Measurements from ENCODE around the gene IL24. TPM values are rescaled to one million over a fixed set of nuclear protein-coding genes. Genes with fewer than 3 reads are reported as not detected.

Gene IL24
- total RNA-seq, 1 experiment from 2014 or later = not detected

DNA sequence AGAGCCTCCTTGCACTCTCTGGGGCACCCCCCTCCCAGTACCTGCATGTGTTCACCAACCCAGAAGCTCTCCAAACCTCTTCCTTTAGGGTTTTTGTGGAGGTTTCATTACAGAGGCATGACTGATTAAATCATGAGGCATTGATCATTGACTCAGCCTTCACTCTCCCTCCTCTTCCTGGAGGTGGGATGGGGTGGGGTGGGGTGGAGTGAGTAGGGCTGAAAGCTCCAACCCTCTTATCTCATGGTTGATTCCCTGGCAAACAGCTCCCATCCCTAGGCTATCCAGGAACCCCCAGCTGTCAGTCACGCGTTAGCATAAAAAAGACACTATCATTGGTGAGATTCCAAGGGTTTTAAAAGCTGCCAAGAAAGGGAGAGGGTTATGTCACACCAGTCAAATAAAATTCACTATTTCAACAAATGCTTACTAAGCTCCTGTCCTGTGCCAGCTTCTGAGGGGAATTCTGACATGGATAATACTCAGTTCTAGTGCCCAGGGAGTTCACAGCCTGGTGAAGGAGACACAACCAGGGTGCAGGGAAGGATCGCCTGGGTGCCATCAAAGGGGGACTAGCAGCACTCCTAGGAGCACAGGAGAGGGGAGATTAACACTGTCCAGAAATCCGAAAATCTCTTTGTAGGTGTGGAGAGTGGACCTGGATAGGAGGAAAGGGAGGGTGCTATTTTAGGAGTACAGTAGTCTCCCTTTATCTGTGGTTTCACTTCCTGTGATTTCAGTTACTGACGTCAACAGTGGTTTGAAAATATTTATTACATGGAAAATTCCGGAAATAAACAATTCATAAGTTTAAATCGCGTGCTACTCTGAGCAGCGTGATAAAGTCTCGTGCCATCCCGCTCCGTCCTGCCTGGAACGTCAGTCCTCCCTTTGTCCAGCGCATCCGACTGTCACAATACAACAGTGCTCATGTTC lies 6.8 kb upstream of the IL24 start:
- Histone ChIP-seq H3K4me3 (no peak overlapping the region), H3K27ac (no peak overlapping the region)

GRCh38 chr1:206891412-206891811 lies 5.8 kb upstream of the IL24 start:
- peaks cover 5% of the 10 kb centered on the region; the same call in 1 of the 2 replicates for H3K4me1 ChIP-seq
- H3K27me3 ChIP-seq = peaks cover 6% of the 10 kb centered on the region; the same call in 1 of the 2 replicates
- H3K4me3 ChIP-seq = no peak overlapping the region
- no peak overlapping the region for H3K27ac ChIP-seq
- H3K36me3 ChIP-seq = no peaks in the 10 kb centered on the region
- H3K9me3 ChIP-seq (replicated peaks) = no peaks in the 10 kb centered on the region
- no peak for DNase-seq

More for the DNA sequence above, 6.8 kb upstream of the IL24 start:
- peaks cover 6% of the 10 kb centered on the region; the same call in 1 of the 2 replicates for H3K27me3 ChIP-seq
- no peak for DNase-seq
- no peaks in the 10 kb centered on the region for H3K9me3 ChIP-seq (replicated peaks)
- H3K36me3 ChIP-seq = no peaks in the 10 kb centered on the region
- no peaks in the 10 kb centered on the region for H3K4me1 ChIP-seq

GRCh38 chr1:206892351-206892984 lies 4.8 kb upstream of the IL24 start:
- Histone ChIP-seq H3K4me1 (peaks cover 5% of the 10 kb centered on the region; the same call in 1 of the 2 replicates), H3K27ac (no peak overlapping the region), H3K9me3 (replicated peaks) (no peaks in the 10 kb centered on the region), H3K27me3 (peaks cover 6% of the 10 kb centered on the region; the same call in 1 of the 2 replicates), H3K4me3 (no peak overlapping the region), H3K36me3 (no peaks in the 10 kb centered on the region)
- DNase-seq = no peak

- DNase-seq = no peak
- Histone ChIP-seq H3K4me1 (peaks cover 7% of the 10 kb centered on the region; the same call in 1 of the 2 replicates), H3K9me3 (replicated peaks) (no peaks in the 10 kb centered on the region), H3K4me3 (no peak overlapping the region), H3K27me3 (peaks cover 6% of the 10 kb centered on the region; the same call in 1 of the 2 replicates), H3K27ac (no peak overlapping the region), H3K36me3 (no peaks in the 10 kb centered on the region)
Measured at GRCh38 chr1:206893380-206893779, 3.9 kb upstream of the IL24 start.

DNA sequence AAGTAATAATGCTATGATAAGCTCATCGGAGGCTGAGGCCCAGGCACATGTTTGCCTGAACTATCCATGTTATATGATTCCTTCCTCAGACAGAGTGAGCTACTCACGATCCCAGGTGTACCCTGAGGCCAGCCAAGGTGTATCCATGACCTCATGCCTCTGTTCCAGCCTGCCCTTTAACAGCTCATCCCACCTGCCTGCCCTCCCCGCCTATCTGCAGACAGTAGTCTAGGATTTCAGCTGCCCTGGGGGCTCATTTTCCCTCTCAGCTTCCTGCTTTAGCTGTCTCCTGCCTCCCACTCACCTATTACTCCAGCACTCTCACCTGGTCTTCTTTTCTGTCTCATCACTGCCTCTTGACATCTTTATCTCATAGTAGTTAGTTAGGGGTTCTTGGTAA lies 1.9 kb upstream of the IL24 start:
- H3K27me3 ChIP-seq = peaks cover 6% of the 10 kb centered on the region; the same call in 1 of the 2 replicates
- no peaks in the 10 kb centered on the region for H3K9me3 ChIP-seq (replicated peaks)
- no peak overlapping the region for H3K4me3 ChIP-seq
- DNase-seq = no peak
- peaks cover 11% of the 10 kb centered on the region; the same call in 1 of the 2 replicates for H3K4me1 ChIP-seq
- H3K36me3 ChIP-seq = no peaks in the 10 kb centered on the region
- H3K27ac ChIP-seq = no peak overlapping the region

DNA sequence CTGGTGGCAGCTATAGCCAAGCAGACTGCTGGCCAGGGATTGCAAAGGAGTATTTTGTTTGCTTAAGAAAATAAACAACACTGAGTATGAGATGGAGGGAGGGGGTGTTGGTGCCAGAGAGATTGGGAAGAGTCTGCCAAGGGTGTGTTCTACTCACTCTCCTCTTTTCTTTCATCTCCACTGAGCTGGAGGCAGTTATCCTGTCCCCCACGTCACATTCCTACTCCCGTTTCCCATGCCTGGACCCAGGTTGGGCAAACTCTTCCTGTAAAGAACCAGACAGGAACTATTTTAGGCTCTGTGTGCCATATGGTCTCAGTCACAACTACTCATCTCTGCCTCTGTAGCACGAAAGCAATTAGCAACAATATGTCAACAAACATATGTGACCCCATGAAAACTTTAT lies 1.4 kb upstream of the IL24 start:
- H3K27ac ChIP-seq = no peak overlapping the region

GRCh38 chr1:206896261-206896660 lies 982 bp upstream of the IL24 start:
- no peaks in the 10 kb centered on the region for H3K36me3 ChIP-seq
- peaks cover 6% of the 10 kb centered on the region; the same call in 1 of the 2 replicates for H3K27me3 ChIP-seq
- no peaks in the 10 kb centered on the region for H3K9me3 ChIP-seq (replicated peaks)
- DNase-seq = no peak
- H3K4me3 ChIP-seq = no peak overlapping the region
- H3K27ac ChIP-seq = no peak overlapping the region
- H3K4me1 ChIP-seq = peaks cover 11% of the 10 kb centered on the region; the same call in 1 of the 2 replicates

More for the DNA sequence above, 1.4 kb upstream of the IL24 start:
- Histone ChIP-seq H3K9me3 (replicated peaks) (no peaks in the 10 kb centered on the region), H3K4me3 (no peak overlapping the region), H3K36me3 (no peaks in the 10 kb centered on the region), H3K27me3 (peaks cover 6% of the 10 kb centered on the region; the same call in 1 of the 2 replicates), H3K4me1 (peaks cover 11% of the 10 kb centered on the region; the same call in 1 of the 2 replicates)
- no peak for DNase-seq

- H3K4me1 ChIP-seq = peaks cover 11% of the 10 kb centered on the region; the same call in 1 of the 2 replicates
- H3K27ac ChIP-seq = no peak overlapping the region
- no peaks in the 10 kb centered on the region for H3K36me3 ChIP-seq
- H3K9me3 ChIP-seq (replicated peaks) = no peaks in the 10 kb centered on the region
- peaks cover 6% of the 10 kb centered on the region; the same call in 1 of the 2 replicates for H3K27me3 ChIP-seq
- DNase-seq = peak in 1 of 2 experiments; percentile 37
- no peak overlapping the region for H3K4me3 ChIP-seq
Measured at GRCh38 chr1:206898089-206898914, 1.1 kb downstream of the IL24 start.

DNA sequence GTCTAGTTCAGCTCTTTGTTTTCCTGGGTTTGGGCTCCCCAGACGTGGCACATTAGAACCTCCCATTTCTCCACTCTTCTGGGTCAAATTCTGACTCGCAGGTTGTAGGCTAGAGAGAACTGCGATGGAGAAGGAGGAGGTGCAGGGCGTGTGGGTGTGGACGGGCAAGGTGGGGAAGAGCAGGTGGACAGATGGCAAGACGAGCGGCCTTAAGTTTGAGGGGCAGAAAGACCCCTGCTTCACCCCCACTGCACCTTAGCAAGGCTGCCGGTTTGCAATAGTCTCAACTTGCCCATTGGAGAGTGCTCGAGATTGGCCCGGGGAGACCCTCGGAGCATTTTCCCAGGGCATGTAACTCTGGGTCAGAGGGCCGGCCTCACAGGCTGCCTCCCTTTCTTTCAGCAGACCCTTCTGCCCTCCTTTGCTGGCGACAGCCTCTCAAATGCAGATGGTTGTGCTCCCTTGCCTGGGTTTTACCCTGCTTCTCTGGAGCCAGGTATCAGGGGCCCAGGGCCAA lies 1.7 kb downstream of the IL24 start:
- H3K36me3 ChIP-seq = no peaks in the 10 kb centered on the region
- H3K27ac ChIP-seq = no peak overlapping the region
- H3K9me3 ChIP-seq (replicated peaks) = no peaks in the 10 kb centered on the region
- no peak for DNase-seq
- peaks cover 6% of the 10 kb centered on the region; the same call in 1 of the 2 replicates for H3K27me3 ChIP-seq
- H3K4me3 ChIP-seq = no peak overlapping the region
- H3K4me1 ChIP-seq = peaks cover 11% of the 10 kb centered on the region; the same call in 1 of the 2 replicates

GRCh38 chr1:206899717-206900116 lies 2.5 kb downstream of the IL24 start:
- no peak for DNase-seq

GRCh38 chr1:206900149-206900548 lies 2.9 kb downstream of the IL24 start:
- no peaks in the 10 kb centered on the region for H3K27me3 ChIP-seq
- no peak overlapping the region for H3K27ac ChIP-seq
- no peaks in the 10 kb centered on the region for H3K36me3 ChIP-seq
- H3K9me3 ChIP-seq (replicated peaks) = no peaks in the 10 kb centered on the region
- H3K4me3 ChIP-seq = no peak overlapping the region
- peaks cover 11% of the 10 kb centered on the region; the same call in 1 of the 2 replicates for H3K4me1 ChIP-seq
- DNase-seq = no peak

More at GRCh38 chr1:206899717-206900116, 2.5 kb downstream of the IL24 start:
- H3K4me3 ChIP-seq = no peak overlapping the region
- H3K27me3 ChIP-seq = peaks cover 3% of the 10 kb centered on the region; the same call in 1 of the 2 replicates
- H3K9me3 ChIP-seq (replicated peaks) = no peaks in the 10 kb centered on the region
- H3K4me1 ChIP-seq = peaks cover 11% of the 10 kb centered on the region; the same call in 1 of the 2 replicates
- H3K36me3 ChIP-seq = no peaks in the 10 kb centered on the region
- H3K27ac ChIP-seq = no peak overlapping the region

DNA sequence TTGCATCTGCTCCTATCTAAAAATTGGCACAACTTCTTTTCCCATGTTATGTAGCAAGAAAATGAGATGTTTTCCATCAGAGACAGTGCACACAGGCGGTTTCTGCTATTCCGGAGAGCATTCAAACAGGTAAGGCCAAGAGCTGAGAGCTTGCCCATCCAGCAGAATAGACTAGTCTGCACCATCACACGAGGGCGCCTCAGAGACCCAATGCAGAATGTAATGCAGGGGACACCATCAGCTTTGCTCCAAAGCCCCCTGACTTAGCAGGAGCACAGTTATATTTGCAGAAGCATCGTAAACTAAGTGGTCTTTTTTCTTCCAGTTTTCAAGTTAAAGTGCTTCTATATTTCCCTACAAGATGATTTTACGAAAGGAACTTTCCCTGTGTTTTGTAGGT lies 4.7 kb downstream of the IL24 start:
- no peaks in the 10 kb centered on the region for H3K9me3 ChIP-seq (replicated peaks)
- no peak for DNase-seq
- peaks cover 7% of the 10 kb centered on the region; the same call in 1 of the 2 replicates for H3K4me1 ChIP-seq
- H3K4me3 ChIP-seq = no peak overlapping the region
- H3K27me3 ChIP-seq = no peaks in the 10 kb centered on the region
- H3K27ac ChIP-seq = no peak overlapping the region
- H3K36me3 ChIP-seq = no peaks in the 10 kb centered on the region

DNA sequence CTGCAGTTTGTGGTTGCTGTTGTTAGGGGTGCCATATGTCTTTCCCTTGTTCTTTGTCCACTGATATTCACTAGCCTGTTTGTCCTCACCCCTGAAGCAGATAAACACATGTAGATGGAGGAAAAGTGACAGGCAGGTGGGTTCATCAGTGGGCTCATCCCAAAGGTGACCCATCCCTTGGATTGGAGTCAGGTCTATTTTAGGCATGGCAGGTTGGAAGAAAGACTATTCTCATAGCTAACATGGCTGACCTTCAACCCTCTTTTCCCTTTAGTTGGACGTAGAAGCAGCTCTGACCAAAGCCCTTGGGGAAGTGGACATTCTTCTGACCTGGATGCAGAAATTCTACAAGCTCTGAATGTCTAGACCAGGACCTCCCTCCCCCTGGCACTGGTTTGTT lies 5.5 kb downstream of the IL24 start:
- no peak for DNase-seq
- Histone ChIP-seq H3K27me3 (no peaks in the 10 kb centered on the region), H3K4me3 (no peak overlapping the region), H3K27ac (no peak overlapping the region), H3K9me3 (replicated peaks) (no peaks in the 10 kb centered on the region), H3K36me3 (no peaks in the 10 kb centered on the region), H3K4me1 (peaks cover 7% of the 10 kb centered on the region; the same call in 1 of the 2 replicates)

DNA sequence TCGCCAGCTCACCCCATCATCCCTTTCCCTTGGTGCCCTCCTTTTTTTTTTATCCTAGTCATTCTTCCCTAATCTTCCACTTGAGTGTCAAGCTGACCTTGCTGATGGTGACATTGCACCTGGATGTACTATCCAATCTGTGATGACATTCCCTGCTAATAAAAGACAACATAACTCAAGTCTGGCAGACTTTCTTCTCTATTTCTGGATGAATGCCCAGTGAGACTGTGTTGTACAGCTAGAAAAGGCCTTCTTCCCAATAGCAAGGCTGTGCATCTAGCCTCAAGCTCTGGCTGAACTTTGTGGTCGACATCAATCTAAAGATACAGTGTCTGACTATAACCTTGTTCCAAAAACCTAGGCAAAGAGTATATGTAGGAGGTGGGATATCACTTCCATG lies 6.4 kb downstream of the IL24 start:
- H3K4me1 ChIP-seq = peaks cover 2% of the 10 kb centered on the region; the same call in 1 of the 2 replicates
- peaks cover under 1% of the 10 kb centered on the region; the same call in 1 of the 2 replicates for H3K27me3 ChIP-seq
- no peaks in the 10 kb centered on the region for H3K36me3 ChIP-seq
- H3K27ac ChIP-seq = no peak overlapping the region
- no peak overlapping the region for H3K4me3 ChIP-seq
- DNase-seq = no peak
- no peaks in the 10 kb centered on the region for H3K9me3 ChIP-seq (replicated peaks)

Measured in SJCRH30 (cell line).